ENCODE results near the gene TTC39B.

- TF ChIP-seq, protein P1, sequence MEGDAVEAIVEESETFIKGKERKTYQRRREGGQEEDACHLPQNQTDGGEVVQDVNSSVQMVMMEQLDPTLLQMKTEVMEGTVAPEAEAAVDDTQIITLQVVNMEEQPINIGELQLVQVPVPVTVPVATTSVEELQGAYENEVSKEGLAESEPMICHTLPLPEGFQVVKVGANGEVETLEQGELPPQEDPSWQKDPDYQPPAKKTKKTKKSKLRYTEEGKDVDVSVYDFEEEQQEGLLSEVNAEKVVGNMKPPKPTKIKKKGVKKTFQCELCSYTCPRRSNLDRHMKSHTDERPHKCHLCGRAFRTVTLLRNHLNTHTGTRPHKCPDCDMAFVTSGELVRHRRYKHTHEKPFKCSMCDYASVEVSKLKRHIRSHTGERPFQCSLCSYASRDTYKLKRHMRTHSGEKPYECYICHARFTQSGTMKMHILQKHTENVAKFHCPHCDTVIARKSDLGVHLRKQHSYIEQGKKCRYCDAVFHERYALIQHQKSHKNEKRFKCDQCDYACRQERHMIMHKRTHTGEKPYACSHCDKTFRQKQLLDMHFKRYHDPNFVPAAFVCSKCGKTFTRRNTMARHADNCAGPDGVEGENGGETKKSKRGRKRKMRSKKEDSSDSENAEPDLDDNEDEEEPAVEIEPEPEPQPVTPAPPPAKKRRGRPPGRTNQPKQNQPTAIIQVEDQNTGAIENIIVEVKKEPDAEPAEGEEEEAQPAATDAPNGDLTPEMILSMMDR (IDR thresholded peaks at IDR 0.05 in 2 of 3, conservative IDR thresholded peaks at IDR 0.05 in 1 of 3; ENCODE audit: borderline replicate concordance in 1 of 3, insufficient read depth in 1 of 3, low read depth in 2 of 3, low read length in 2 of 3) = peak; percentile 47 to 85 (median 84); a peak in 5 of 6 replicates
- TF ChIP-seq POLR2A (IDR thresholded peaks at IDR 0.05; ENCODE audit: borderline replicate concordance, extremely low read depth, insufficient read depth, insufficient read length) = no peak
- TF ChIP-seq ZNF274 (IDR thresholded peaks at IDR 0.05; ENCODE audit: low read depth, low read length) = no peak
- TF ChIP-seq EZH2phosphoT487 (IDR thresholded peaks at IDR 0.05; ENCODE audit: borderline replicate concordance) = no peak
- TF ChIP-seq FOSL1 (IDR thresholded peaks at IDR 0.05; ENCODE audit: low read depth) = no peak
- no peak for TF ChIP-seq POLR2AphosphoS5 (IDR thresholded peaks at IDR 0.05; ENCODE audit: low read depth, low read length)
- TF ChIP-seq CEBPB (IDR thresholded peaks at IDR 0.05; ENCODE audit: low read depth) = no peak
- TF ChIP-seq EZH2 (IDR thresholded peaks at IDR 0.05) = no peak
- no peak for TF ChIP-seq SIN3A (IDR thresholded peaks at IDR 0.05; ENCODE audit: low read depth)
- TF ChIP-seq, protein P2, sequence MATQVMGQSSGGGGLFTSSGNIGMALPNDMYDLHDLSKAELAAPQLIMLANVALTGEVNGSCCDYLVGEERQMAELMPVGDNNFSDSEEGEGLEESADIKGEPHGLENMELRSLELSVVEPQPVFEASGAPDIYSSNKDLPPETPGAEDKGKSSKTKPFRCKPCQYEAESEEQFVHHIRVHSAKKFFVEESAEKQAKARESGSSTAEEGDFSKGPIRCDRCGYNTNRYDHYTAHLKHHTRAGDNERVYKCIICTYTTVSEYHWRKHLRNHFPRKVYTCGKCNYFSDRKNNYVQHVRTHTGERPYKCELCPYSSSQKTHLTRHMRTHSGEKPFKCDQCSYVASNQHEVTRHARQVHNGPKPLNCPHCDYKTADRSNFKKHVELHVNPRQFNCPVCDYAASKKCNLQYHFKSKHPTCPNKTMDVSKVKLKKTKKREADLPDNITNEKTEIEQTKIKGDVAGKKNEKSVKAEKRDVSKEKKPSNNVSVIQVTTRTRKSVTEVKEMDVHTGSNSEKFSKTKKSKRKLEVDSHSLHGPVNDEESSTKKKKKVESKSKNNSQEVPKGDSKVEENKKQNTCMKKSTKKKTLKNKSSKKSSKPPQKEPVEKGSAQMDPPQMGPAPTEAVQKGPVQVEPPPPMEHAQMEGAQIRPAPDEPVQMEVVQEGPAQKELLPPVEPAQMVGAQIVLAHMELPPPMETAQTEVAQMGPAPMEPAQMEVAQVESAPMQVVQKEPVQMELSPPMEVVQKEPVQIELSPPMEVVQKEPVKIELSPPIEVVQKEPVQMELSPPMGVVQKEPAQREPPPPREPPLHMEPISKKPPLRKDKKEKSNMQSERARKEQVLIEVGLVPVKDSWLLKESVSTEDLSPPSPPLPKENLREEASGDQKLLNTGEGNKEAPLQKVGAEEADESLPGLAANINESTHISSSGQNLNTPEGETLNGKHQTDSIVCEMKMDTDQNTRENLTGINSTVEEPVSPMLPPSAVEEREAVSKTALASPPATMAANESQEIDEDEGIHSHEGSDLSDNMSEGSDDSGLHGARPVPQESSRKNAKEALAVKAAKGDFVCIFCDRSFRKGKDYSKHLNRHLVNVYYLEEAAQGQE (IDR thresholded peaks at IDR 0.05; ENCODE audit: low read depth) = no peak
- TF ChIP-seq RAD21 (IDR thresholded peaks at IDR 0.05; ENCODE audit: low read depth) = peak; percentile 60
These were observed 164.0 kb downstream of the TTC39B start for GRCh38 chr9:15142878-15143534.
